ENCODE measurements around the gene MICAL3. TPM values are rescaled to one million over a fixed set of nuclear protein-coding genes. Genes with fewer than 3 reads are reported as not detected.

MICAL3 gene
- total and polyA plus RNA-seq, 4 donors = 4.4 to 30.7 (median 15.4) TPM

DNA sequence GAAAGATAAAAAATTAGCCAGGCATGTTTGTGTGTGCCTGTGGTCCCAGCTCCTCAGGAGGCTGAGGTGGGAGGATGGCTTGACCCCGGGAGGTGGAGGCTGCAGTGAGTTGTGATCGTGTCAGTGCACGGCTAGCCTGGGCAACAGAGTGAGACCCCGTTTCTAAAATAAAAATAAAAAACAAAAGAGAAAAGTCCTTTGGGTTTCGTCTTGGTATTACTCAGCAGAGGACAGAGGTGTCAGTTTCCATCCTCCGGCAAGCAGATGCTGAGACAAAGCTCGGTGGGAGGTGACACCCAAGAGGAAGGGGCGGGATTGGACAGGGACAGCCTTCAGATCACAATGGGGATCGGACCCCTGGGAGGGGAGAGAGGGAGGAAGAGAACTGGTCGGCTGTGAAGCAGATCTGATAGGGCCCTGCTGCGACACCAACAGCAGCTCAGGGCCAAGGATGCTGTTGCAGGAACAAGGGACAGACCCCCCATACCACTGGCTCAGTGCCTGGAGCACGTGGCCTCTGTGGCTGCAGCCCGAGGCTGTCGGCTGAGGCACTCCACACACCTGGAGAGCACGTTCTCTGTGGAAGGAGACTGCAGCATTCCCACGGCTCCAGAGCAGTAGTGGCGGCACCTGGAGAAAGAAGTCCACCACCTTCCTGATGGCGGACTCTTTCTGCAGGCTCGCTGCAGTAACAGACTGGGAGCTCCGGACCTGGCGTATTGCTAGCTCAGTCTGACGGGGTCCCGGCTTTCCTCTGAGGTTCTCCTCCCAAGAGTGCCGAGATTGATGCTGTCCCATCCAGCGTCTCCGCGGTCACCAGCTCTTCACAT lies 244.9 kb downstream of the MICAL3 start:
- Histone ChIP-seq H3K4me3 (no peak overlapping the region), H3K9me3 (ENCODE audit: control insufficient read depth in 4 of 4, insufficient read depth in 3 of 4, low read length in 3 of 4) (peaks cover 0 to 3% (median 0%) of the 10 kb centered on the region in 4 donors), H3K27me3 (ENCODE audit: control insufficient read depth in 3 of 3, insufficient read depth in 3 of 3, low read length in 2 of 3) (peaks cover 0 to 3% (median 0%) of the 10 kb centered on the region in 3 donors), H3K27ac (ENCODE audit: low read depth in 1 of 2, low read length in 1 of 2) (no peak overlapping the region), H3K36me3 (ENCODE audit: control insufficient read depth in 4 of 4, insufficient read depth in 4 of 4, low read length in 4 of 4) (no peaks in the 10 kb centered on the region), H3K4me1 (ENCODE audit: control insufficient read depth in 5 of 5, insufficient read depth in 5 of 5, low read length in 5 of 5) (peaks cover 0 to 16% (median 8%) of the 10 kb centered on the region in 5 donors), H3K9ac (ENCODE audit: insufficient read depth in 1 of 2, low read length in 2 of 2) (no peak overlapping the region)
- no peak for DNase-seq
- ATAC-seq (ENCODE audit: insufficient read depth, low FRiP score) = no peak
- TF ChIP-seq, protein P1, sequence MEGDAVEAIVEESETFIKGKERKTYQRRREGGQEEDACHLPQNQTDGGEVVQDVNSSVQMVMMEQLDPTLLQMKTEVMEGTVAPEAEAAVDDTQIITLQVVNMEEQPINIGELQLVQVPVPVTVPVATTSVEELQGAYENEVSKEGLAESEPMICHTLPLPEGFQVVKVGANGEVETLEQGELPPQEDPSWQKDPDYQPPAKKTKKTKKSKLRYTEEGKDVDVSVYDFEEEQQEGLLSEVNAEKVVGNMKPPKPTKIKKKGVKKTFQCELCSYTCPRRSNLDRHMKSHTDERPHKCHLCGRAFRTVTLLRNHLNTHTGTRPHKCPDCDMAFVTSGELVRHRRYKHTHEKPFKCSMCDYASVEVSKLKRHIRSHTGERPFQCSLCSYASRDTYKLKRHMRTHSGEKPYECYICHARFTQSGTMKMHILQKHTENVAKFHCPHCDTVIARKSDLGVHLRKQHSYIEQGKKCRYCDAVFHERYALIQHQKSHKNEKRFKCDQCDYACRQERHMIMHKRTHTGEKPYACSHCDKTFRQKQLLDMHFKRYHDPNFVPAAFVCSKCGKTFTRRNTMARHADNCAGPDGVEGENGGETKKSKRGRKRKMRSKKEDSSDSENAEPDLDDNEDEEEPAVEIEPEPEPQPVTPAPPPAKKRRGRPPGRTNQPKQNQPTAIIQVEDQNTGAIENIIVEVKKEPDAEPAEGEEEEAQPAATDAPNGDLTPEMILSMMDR (IDR thresholded peaks at IDR 0.05; ENCODE audit: control extremely low read depth, extremely low read depth) = no peak
- WGBS, 2 donors = 78 to 81% methylated on average over 27 of the region's 27 CpGs

DNA sequence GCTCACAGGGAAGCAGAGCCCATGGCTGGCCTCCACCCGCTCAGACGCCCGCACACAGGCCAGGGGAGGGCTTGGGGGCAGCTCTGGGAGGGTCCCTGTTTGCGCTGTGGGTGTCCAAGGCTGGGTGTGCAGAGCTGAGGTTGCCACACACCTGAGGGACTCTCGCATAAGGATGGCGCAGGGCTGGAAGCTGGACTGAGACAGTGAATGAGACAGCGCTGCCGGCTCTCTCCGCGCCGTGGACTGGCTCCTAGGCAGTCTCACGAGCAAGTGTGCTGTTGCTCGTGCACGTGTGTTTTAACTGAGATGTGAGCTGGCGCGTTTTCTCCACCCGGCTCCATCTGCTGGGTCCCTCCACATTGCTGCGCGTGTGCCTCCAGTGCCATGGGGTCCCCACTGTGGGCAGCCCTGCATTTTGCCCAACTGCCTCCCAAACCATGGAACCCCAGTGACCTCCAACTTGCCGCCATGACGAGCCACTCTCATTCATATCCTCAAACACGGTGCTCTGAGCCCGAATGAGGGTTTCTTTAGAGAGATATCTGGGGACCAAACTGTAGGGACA lies 245.9 kb downstream of the MICAL3 start:
- Histone ChIP-seq H3K36me3 (ENCODE audit: control insufficient read depth in 4 of 4, insufficient read depth in 4 of 4, low read length in 4 of 4) (no peaks in the 10 kb centered on the region), H3K9me3 (ENCODE audit: control insufficient read depth in 4 of 4, insufficient read depth in 3 of 4, low read length in 3 of 4) (peaks cover 0 to 3% (median 0%) of the 10 kb centered on the region in 4 donors), H3K4me1 (ENCODE audit: control insufficient read depth in 5 of 5, insufficient read depth in 5 of 5, low read length in 5 of 5) (peaks cover 0 to 19% (median 8%) of the 10 kb centered on the region in 5 donors), H3K27ac (ENCODE audit: low read depth in 1 of 2, low read length in 1 of 2) (no peak overlapping the region), H3K4me3 (no peak overlapping the region), H3K27me3 (ENCODE audit: control insufficient read depth in 3 of 3, insufficient read depth in 3 of 3, low read length in 2 of 3) (peaks cover 0 to 3% (median 0%) of the 10 kb centered on the region in 3 donors), H3K9ac (ENCODE audit: insufficient read depth in 1 of 2, low read length in 2 of 2) (no peak overlapping the region)
- WGBS, 2 donors = 96 to 97% methylated on average over 23 of the region's 23 CpGs
- TF ChIP-seq, protein P1 (IDR thresholded peaks at IDR 0.05; ENCODE audit: control extremely low read depth, extremely low read depth) = no peak
- DNase-seq = no peak
- no peak for ATAC-seq (ENCODE audit: insufficient read depth, low FRiP score)

DNA sequence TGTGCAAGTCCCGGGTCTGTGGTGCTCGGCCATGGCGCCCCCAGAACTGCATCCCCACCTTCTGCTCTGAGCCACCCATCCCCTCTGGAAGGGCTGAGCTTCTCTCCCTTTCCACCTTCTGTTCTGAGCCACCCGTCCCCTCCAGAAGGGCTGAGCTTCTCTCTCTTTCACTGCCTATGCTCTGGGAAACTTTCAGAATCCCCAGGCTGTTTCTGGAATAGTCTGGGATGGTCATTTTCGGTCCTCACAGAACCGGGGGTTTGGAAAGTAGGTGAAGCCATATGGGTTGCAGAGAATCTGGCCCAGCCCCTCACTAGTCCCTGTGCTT lies 246.7 kb downstream of the MICAL3 start:
- TF ChIP-seq, protein P1 (IDR thresholded peaks at IDR 0.05; ENCODE audit: control extremely low read depth, extremely low read depth) = no peak
- Histone ChIP-seq H3K27me3 (ENCODE audit: control insufficient read depth in 3 of 3, insufficient read depth in 3 of 3, low read length in 2 of 3) (peaks cover 0 to 3% (median 0%) of the 10 kb centered on the region in 3 donors), H3K4me1 (ENCODE audit: control insufficient read depth in 5 of 5, insufficient read depth in 5 of 5, low read length in 5 of 5) (peaks cover 0 to 27% (median 8%) of the 10 kb centered on the region in 5 donors), H3K27ac (ENCODE audit: low read depth in 1 of 2, low read length in 1 of 2) (peak overlapping the region in 1 of 2 donors; percentile 92), H3K9me3 (ENCODE audit: control insufficient read depth in 4 of 4, insufficient read depth in 3 of 4, low read length in 3 of 4) (peaks cover 0 to 3% (median 0%) of the 10 kb centered on the region in 4 donors), H3K9ac (ENCODE audit: insufficient read depth in 1 of 2, low read length in 2 of 2) (no peak overlapping the region), H3K4me3 (peak overlapping the region; percentile 24), H3K36me3 (ENCODE audit: control insufficient read depth in 4 of 4, insufficient read depth in 4 of 4, low read length in 4 of 4) (no peaks in the 10 kb centered on the region)
- DNase-seq = no peak
- 42 to 54% methylated on average over 6 of the region's 6 CpGs for WGBS, 2 donors
- ATAC-seq (ENCODE audit: insufficient read depth, low FRiP score) = no peak
